Activated CD4-positive, alpha-beta memory T cell treated with anti-CD3 and anti-CD28 coated beads for 36 hours (primary cell): ENCODE measurements around the gene MIPOL1. TPM values are rescaled to one million over a fixed set of nuclear protein-coding genes. Genes with fewer than 3 reads are reported as not detected.
"Not testable (repeated sequence)": the region's sequence is repeated elsewhere in the genome, so short reads cannot be mapped to it uniquely, and the experiment has no call there.

Experiments
- CTCF ChIA-PET: fragments of 350-600 bp; sonication (Branson Sonifier 250); formaldehyde crosslinking; loops from one replicate; lab custom pipeline; 2021; ENCODE audit warnings: antibody characterized with exemption, inconsistent platforms; lab: Charles Lee
- POLR2A ChIA-PET: fragments of 350-600 bp; sonication (Branson Sonifier 250); formaldehyde crosslinking; loops from one replicate; lab custom pipeline; 2021; ENCODE audit warnings: antibody characterized with exemption; lab: Charles Lee
- DNase-seq: peaks from one replicate; pipeline ENCODE4 v3.0.0-alpha.2; 2020
- H3K27ac Mint-ChIP-seq: one replicate; pipeline ENCODE4 v1.8.0; 2021; ENCODE audit warnings: mixed read lengths
- H3K27me3 Mint-ChIP-seq: one replicate; pipeline ENCODE4 v1.8.0; 2021; ENCODE audit warnings: mixed read lengths
- H3K36me3 Mint-ChIP-seq: one replicate; pipeline ENCODE4 v1.8.0; 2021; ENCODE audit warnings: mixed read lengths
- H3K4me1 Mint-ChIP-seq: one replicate; pipeline ENCODE4 v1.8.0; 2021; ENCODE audit warnings: low read depth, mixed read lengths
- H3K4me3 Mint-ChIP-seq: one replicate; pipeline ENCODE4 v1.8.0; 2021; ENCODE audit warnings: mild to moderate bottlenecking, mixed read lengths
- H3K9me3 Mint-ChIP-seq: one replicate; pipeline ENCODE4 v1.8.0; 2021; ENCODE audit warnings: mixed read lengths
- intact Hi-C: fragments of 100-400 bp; cut with micrococcal nuclease; formaldehyde crosslinking; loops from one replicate; pipeline ENCODE4 v1.15.1; 2023
- total RNA-seq, 2 experiments: library from RNA; stranded (reverse); gene quantifications; one replicate each; pipeline ENCODE4 v1.2.3, GENCODE V29; 2021

MIPOL1 gene
- total RNA-seq, 2 experiments from 2014 or later = 0.14 to 0.51 TPM

DNA sequence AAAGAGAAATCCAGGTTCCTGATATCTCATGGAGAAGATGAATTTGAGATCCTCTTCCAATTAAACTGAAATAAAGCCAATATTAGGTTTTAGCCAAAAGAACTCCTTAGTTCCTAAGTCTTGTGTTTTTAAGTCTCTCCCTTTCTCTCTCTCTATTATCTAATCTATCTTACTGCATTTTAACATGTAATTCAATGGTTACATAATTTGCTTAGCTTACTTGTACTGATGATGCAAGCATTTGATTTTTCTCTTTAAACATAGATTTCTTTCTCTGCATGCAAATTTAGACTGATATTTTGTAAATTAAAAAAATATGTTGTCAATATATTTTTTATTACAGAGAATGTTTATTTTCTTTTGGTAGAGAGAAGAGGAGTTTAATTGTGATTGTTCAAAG lies 78.2 kb downstream of the MIPOL1 start:
- no peaks in the 10 kb centered on the region for H3K9me3 Mint-ChIP-seq

DNA sequence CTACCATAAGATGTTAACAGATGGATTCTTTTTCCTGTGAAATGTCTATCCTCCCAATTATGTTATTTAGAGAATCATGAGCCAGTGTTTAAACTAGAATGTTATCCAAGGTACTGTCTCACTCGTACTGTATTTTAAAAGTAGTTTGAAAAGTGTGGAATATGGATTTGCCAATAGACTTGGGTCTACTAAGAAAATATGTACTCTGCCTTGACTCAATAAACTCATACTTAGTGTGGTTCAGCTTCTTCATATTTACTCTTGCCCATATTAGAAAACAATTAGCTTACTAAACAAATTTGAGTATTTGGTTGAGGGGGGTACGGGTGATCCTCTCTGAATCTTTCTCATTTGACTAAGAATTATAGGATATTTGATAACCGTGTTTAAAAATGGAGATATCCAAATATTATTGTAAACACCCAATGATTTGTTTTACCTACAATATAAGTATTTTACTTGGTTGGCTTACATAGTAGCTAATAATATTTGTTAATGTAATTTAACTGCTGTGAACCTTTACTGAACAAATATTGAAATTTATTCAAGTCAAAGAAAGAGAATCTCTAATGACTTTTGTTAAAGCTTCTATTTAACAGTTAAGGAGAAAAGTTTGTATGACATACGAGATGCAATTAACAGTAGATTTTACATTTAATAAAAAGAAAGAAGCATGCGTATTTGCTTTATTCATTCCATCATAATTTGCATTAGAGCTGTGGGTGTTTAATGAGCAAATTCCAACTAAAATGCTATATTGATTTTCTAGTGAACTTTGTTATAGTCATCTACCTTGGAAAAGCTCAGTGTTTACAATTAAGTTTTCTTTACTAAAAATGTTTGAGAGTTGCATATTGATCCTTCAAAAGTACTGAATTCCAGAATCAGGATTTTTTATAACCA lies 81.2 kb downstream of the MIPOL1 start:
- Mint-ChIP-seq H3K36me3 (no peaks in the 10 kb centered on the region), H3K9me3 (no peaks in the 10 kb centered on the region), H3K27me3 (no peaks in the 10 kb centered on the region), H3K4me3 (no peak overlapping the region), H3K27ac (no peak overlapping the region), H3K4me1 (no peaks in the 10 kb centered on the region)
- intact Hi-C loops = no loop called here
- CTCF ChIA-PET = no interaction called here
- DNase-seq = no peak
- POLR2A ChIA-PET = no interaction called here

More for the DNA sequence above, 78.2 kb downstream of the MIPOL1 start:
- intact Hi-C loops = no loop called here
- Mint-ChIP-seq H3K27ac (no peak overlapping the region), H3K36me3 (no peaks in the 10 kb centered on the region), H3K4me1 (no peaks in the 10 kb centered on the region), H3K27me3 (no peaks in the 10 kb centered on the region), H3K4me3 (no peak overlapping the region)
- ChIA-PET POLR2A (no interaction called here), CTCF (no interaction called here)
- no peak for DNase-seq

DNA sequence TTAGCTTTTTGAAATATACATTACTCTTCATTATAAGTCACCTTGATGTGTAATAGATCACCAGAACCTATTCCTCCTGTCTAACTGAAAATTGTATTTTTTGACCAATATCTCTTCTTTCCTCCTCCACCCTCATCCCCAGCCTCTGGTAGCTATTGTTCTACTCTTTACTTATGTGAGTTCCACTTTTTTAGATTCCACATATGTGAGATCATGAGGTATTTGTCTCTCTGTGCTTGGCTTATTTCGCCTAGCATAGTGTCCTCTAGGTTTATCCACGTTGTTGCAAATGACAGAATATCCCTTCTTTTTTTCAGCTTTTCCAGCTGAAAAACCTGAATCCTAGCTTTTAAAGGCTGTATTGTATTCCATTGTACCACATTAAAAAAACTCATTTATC lies 82.1 kb downstream of the MIPOL1 start:
- no peak for DNase-seq
- intact Hi-C loops = no loop called here
- POLR2A ChIA-PET = no interaction called here
- H3K36me3 Mint-ChIP-seq = no peaks in the 10 kb centered on the region
- no peaks in the 10 kb centered on the region for H3K27me3 Mint-ChIP-seq
- H3K27ac Mint-ChIP-seq = no peak overlapping the region
- H3K4me3 Mint-ChIP-seq = no peak overlapping the region
- H3K9me3 Mint-ChIP-seq = no peaks in the 10 kb centered on the region
- H3K4me1 Mint-ChIP-seq = no peaks in the 10 kb centered on the region
- CTCF ChIA-PET = no interaction called here

DNA sequence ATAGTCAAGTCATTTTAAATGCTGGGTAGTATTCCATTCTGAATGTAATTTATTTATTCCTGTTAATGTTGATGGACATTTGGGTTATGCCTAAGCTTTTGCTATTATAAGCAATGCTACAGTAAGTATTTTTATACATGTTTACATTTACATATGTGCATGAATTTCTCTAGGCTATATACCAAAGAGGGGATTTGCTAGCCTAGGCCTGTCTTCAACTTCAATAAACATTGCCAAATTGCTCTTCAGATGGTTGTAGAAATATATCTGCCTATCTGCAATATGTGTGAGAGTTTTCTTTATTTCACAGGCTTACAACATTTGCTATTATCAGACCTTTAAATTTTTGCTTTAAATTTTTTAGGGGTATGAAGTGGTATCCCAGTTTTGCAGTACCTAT lies 87.0 kb downstream of the MIPOL1 start:
- H3K27me3 Mint-ChIP-seq = no peaks in the 10 kb centered on the region
- intact Hi-C loops = no loop called here
- no peak overlapping the region for H3K27ac Mint-ChIP-seq
- H3K4me1 Mint-ChIP-seq = no peaks in the 10 kb centered on the region
- CTCF ChIA-PET = no interaction called here
- H3K9me3 Mint-ChIP-seq = no peaks in the 10 kb centered on the region
- no peak for DNase-seq
- no peaks in the 10 kb centered on the region for H3K36me3 Mint-ChIP-seq
- POLR2A ChIA-PET = no interaction called here
- H3K4me3 Mint-ChIP-seq = no peak overlapping the region

DNA sequence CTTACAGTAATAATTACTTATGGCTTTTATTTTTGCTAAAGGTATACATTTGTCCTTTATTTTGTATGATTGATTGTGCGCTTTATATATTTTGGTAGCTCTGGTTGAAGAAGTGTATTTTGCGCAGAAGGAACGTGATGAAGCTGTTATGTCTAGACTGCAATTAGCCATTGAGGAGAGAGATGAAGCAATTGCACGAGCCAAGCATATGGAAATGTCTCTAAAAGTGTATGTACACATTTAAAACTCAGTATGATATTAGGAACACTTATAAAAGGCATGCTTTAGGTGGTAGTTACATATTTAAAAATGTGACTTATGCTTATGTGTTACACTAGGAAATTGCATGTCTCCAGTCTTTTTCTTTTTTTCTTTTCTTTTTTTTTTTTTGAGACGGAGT lies 87.5 kb downstream of the MIPOL1 start:
- H3K4me3 Mint-ChIP-seq = no peak overlapping the region
- DNase-seq = no peak
- H3K27ac Mint-ChIP-seq = no peak overlapping the region
- no peaks in the 10 kb centered on the region for H3K27me3 Mint-ChIP-seq
- H3K4me1 Mint-ChIP-seq = no peaks in the 10 kb centered on the region
- H3K9me3 Mint-ChIP-seq = no peaks in the 10 kb centered on the region
- CTCF ChIA-PET = no interaction called here
- no peaks in the 10 kb centered on the region for H3K36me3 Mint-ChIP-seq
- POLR2A ChIA-PET = no interaction called here
- intact Hi-C loops = no loop called here

DNA sequence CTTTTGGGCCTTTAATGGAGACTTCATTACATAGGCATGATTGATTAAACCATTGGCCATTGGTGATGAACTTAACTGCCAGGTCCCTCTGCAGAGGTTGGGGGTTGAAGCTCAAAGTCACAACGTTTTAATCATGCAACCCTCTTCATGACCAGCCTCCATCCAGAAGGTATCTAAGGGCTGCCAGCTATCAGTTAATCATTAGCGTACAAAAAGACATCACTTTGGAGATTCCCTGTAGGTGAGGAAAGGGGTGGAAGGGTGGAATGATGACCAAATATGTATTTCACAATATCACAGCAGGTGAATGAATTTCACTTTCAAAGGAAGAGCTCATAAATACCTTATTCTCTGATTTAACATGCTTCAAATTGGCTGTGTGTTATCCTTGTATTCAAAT lies 92.0 kb downstream of the MIPOL1 start:
- H3K36me3 Mint-ChIP-seq = no peaks in the 10 kb centered on the region
- ChIA-PET POLR2A (no interaction called here), CTCF (no interaction called here)
- no peak overlapping the region for H3K4me3 Mint-ChIP-seq
- no peaks in the 10 kb centered on the region for H3K4me1 Mint-ChIP-seq
- no peak for DNase-seq
- peaks cover 3% of the 10 kb centered on the region for H3K9me3 Mint-ChIP-seq
- H3K27ac Mint-ChIP-seq = no peak overlapping the region
- H3K27me3 Mint-ChIP-seq = no peaks in the 10 kb centered on the region
- intact Hi-C loops = no loop called here

DNA sequence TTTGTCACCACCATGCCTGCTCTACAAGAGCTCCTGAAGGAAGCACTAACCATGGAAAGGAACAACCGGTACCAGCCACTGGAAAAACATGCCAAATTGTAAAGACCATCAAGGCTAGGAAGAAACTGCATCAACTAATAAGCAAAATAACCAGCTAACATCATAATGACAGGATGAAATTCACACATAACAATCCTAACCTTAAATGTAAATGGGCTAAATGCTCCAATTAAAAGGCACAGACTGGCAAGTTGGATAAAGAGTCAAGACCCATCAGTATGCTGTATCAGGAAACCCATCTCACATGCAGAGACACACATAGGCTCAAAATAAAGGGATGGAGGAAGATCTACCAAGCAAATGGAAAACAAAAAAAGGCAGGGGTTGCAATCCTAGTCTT lies 97.5 kb downstream of the MIPOL1 start:
- H3K4me1 Mint-ChIP-seq, POLR2A ChIA-PET, H3K9me3 Mint-ChIP-seq, CTCF ChIA-PET, intact Hi-C loops, DNase-seq, H3K36me3 Mint-ChIP-seq, H3K27me3 Mint-ChIP-seq, H3K4me3 Mint-ChIP-seq, H3K27ac Mint-ChIP-seq: not testable (repeated sequence)

DNA sequence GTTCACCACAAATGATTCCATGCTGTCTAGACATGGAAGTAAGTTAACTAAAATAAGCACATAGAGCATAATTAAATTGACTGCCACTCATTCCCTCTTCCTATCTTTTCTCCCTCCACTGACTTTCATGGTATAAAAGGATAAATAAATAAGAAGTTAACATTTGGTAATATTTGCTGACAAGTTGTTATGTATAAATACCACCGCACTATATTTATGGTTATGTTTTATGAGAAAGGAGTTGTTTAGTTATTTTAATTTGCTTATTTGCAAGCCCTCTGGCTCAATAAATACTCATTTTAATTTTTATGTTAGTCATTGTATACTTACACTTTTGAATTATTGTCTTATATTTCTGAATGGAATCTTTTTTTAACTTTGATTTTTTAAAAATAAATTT lies 113.5 kb downstream of the MIPOL1 start:
- Mint-ChIP-seq H3K4me3 (no peak overlapping the region), H3K36me3 (no peaks in the 10 kb centered on the region), H3K27me3 (no peaks in the 10 kb centered on the region), H3K4me1 (no peaks in the 10 kb centered on the region), H3K27ac (no peak overlapping the region), H3K9me3 (no peaks in the 10 kb centered on the region)
- POLR2A ChIA-PET = no interaction called here
- intact Hi-C loops = no loop called here
- no peak for DNase-seq
- CTCF ChIA-PET = no interaction called here

DNA sequence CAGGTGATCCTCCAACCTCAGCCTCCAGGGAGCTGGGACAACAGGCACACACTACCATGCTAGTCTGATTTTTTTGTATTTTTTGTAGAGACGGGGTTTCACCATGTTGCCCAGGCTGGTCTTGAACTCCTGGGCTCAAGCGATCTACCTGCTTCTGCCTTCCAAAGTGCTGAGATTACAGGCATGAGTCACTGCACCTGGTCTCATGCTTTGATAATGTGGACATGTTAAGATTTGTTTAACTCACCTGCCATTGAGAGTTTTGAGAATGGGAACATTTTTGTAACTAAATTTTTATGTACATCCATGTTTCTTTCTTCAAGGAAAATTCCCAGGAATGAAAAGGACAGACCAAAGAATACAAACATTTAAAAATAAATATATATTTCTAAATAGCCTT lies 121.2 kb downstream of the MIPOL1 start:
- Mint-ChIP-seq H3K4me1 (no peaks in the 10 kb centered on the region), H3K27me3 (no peaks in the 10 kb centered on the region), H3K36me3 (no peaks in the 10 kb centered on the region), H3K27ac (no peak overlapping the region), H3K4me3 (no peak overlapping the region), H3K9me3 (peaks cover 3% of the 10 kb centered on the region)
- ChIA-PET CTCF (no interaction called here), POLR2A (no interaction called here)
- intact Hi-C loops = no loop called here
- no peak for DNase-seq

DNA sequence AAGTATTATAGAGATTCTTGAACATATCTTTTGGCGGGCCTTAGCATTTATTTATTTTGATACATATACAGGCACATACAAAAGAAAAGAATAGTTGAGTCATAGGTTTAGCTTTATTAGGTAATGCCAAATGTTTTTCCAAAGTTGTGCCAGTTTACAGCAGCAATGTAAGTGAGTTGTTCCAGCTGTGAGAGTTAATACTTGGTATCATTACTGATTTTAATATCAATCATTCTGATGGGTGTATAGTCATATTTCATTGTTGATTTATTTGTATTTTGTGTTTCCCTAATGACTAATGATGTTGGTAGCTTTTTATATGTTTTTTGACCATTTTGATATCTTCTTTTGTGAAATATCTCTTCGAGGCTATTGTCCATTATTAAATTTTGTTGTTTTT lies 122.4 kb downstream of the MIPOL1 start:
- H3K36me3 Mint-ChIP-seq = no peaks in the 10 kb centered on the region
- POLR2A ChIA-PET = no interaction called here
- H3K27ac Mint-ChIP-seq = no peak overlapping the region
- intact Hi-C loops = no loop called here
- DNase-seq = no peak
- no peaks in the 10 kb centered on the region for H3K27me3 Mint-ChIP-seq
- CTCF ChIA-PET = no interaction called here
- H3K4me3 Mint-ChIP-seq = no peak overlapping the region
- H3K4me1 Mint-ChIP-seq = no peaks in the 10 kb centered on the region
- peaks cover 3% of the 10 kb centered on the region for H3K9me3 Mint-ChIP-seq

DNA sequence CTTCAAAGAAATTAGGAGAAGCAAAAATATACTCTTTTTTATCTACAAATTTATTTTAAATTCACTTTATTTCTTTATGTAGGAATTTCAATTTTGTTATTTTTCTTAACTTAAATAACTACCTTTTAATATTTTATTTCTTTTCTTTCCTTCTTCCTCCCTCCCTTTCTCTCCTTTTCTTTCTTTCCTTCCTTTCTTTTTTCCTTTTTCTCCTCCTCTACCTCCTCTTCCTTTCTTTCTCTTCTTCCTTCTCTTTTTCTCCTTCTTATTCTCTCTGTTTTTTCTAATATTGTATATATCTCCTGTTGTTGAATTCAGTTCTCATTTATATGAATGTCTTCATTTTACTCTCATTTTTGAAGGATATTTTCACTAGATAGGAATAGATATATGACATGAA lies 127.6 kb downstream of the MIPOL1 start:
- POLR2A ChIA-PET = no interaction called here

DNA sequence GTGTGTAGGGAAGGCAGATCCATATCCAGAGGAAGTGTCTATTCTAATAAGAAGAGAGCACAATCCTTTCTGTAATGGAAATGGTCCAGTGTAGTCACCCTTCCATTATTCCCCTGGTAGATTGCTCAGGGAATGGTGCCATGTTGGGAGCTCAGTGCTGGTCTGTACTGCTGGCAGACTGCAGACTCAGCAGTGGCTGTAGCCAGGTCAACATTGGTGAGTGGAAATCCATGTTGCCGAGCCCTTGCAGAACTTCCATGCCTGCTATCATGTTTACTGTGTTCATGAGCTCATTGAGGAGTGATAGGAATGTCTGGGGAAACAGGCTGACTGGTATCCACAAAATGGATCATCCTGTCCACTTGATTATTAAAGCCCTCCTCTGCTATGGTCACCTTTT lies 128.7 kb downstream of the MIPOL1 start:
- Mint-ChIP-seq H3K27ac (no peak overlapping the region), H3K36me3 (no peaks in the 10 kb centered on the region), H3K4me1 (no peaks in the 10 kb centered on the region), H3K27me3 (no peaks in the 10 kb centered on the region), H3K4me3 (no peak overlapping the region), H3K9me3 (peaks cover 10% of the 10 kb centered on the region)
- intact Hi-C loops = no loop called here
- CTCF ChIA-PET = no interaction called here
- no peak for DNase-seq
- POLR2A ChIA-PET = no interaction called here

More for the DNA sequence above, 127.6 kb downstream of the MIPOL1 start:
- H3K4me3 Mint-ChIP-seq = no peak overlapping the region
- intact Hi-C loops = no loop called here
- H3K27me3 Mint-ChIP-seq = no peaks in the 10 kb centered on the region
- CTCF ChIA-PET = no interaction called here
- H3K4me1 Mint-ChIP-seq = no peaks in the 10 kb centered on the region
- H3K27ac Mint-ChIP-seq = no peak overlapping the region
- no peak for DNase-seq
- no peaks in the 10 kb centered on the region for H3K36me3 Mint-ChIP-seq
- H3K9me3 Mint-ChIP-seq = peaks cover 5% of the 10 kb centered on the region

DNA sequence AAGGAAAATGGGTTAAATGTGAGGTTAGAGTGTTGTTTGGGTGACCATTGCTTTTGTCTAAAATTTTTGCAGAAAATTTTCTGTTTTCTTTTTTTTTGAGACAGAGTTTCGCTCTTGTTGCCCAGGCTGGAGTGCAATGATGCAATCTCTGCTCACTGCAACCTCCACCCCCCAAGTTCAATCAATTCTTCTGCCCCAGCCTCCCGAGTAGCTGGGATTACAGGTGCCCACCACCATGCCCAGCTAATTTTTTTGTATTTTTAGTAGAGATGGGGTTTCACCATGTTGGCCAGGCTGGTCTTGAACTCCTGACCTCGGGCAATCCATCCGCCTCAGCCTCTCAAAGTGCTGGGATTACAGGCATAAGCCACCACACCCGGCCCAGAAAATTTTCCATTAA lies 130.2 kb downstream of the MIPOL1 start:
- H3K4me3 Mint-ChIP-seq, H3K27me3 Mint-ChIP-seq, CTCF ChIA-PET, H3K27ac Mint-ChIP-seq, POLR2A ChIA-PET, H3K36me3 Mint-ChIP-seq, DNase-seq, intact Hi-C loops, H3K4me1 Mint-ChIP-seq, H3K9me3 Mint-ChIP-seq: not testable (repeated sequence)
